HepG2 (cell line): Measurements from ENCODE around the gene C14orf180. TPM values are rescaled to one million over a fixed set of nuclear protein-coding genes. Genes with fewer than 3 reads are reported as not detected.

Experiments
- ATAC-seq: fragments of 200-7000 bp; cut with Tn5 transposase; 3 replicates; pipeline ENCODE4 v1.9.1; 2020; ENCODE audit warnings: mild to moderate bottlenecking, moderate library complexity
- BruUV-seq: library from RNA; stranded (reverse); fragments of 400-500 nt; replicated peaks from 2 replicates; lab custom pipeline; 2021; lab: Mats Ljungman, UMichigan
- CTCF ChIA-PET: fragments of 300-600 bp; formaldehyde crosslinking; extraction: SDS; loops from one replicate; lab custom pipeline; 2021; ENCODE audit warnings: low total read pairs, inconsistent platforms, low intra/inter-chr PET ratio; lab: Yijun Ruan, JAX
- POLR2A ChIA-PET: fragments of 350-600 bp; sonication (Branson Sonifier 250); formaldehyde crosslinking; loops from one replicate; lab custom pipeline; 2020; ENCODE audit warnings: antibody characterized with exemption, inconsistent platforms; lab: Yijun Ruan, JAX
- DNase-seq: peaks from one replicate; pipeline ENCODE4 v3.0.0-alpha.2; 2015; ENCODE audit warnings: low spot score
- FAIRE-seq: peaks from 3 replicates; lab custom pipeline; 2011; peaks lifted over from hg19 to GRCh38; lab: Jason Lieb, UNC
- H2AFZ ChIP-seq: one replicate; pipeline ENCODE4 v1.6.1; 2011; ENCODE audit warnings: low read length, inconsistent platforms
- H3K27ac ChIP-seq: fragments of 300-600 bp; 3 replicates; pipeline ENCODE4 v1.8.0; 2011; ENCODE audit warnings: mixed run types, mild to moderate bottlenecking, mixed read lengths, low read length, inconsistent platforms; ENCODE audit not compliant: insufficient read depth; ENCODE audit errors: extremely low read length
- H3K27me3 ChIP-seq, 2 experiments: fragments of 200-600 bp in 1 of 2; 2 replicates in 1 of 2; 3 replicates in 1 of 2; pipeline versions ENCODE4 v1.6.0 to v1.8.0; 2011; ENCODE audit warnings: low read length in 2 of 2, mild to moderate bottlenecking in 2 of 2, moderate library complexity in 2 of 2, inconsistent platforms in 1 of 2; ENCODE audit not compliant: insufficient read depth in 2 of 2, control insufficient read depth in 1 of 2
- H3K36me3 ChIP-seq, 2 experiments: fragments of 200-600 bp in 1 of 2; replicated peaks in 1 of 2; 2 replicates in 1 of 2; 3 replicates in 1 of 2; pipeline versions ENCODE4 v1.5.1 to v1.8.0; 2011; ENCODE audit warnings: low read length in 2 of 2, inconsistent platforms in 1 of 2; ENCODE audit not compliant: insufficient read depth in 2 of 2, control insufficient read depth in 1 of 2
- H3K4me1 ChIP-seq: 2 replicates; pipeline ENCODE4 v1.5.1; 2012; ENCODE audit warnings: low read length, inconsistent platforms; ENCODE audit not compliant: insufficient read depth
- H3K4me2 ChIP-seq: 2 replicates; pipeline ENCODE4 v1.6.0; 2011; ENCODE audit warnings: low read depth, low read length, inconsistent platforms
- H3K4me3 ChIP-seq, 3 experiments: fragments of 200-600 bp in 1 of 3; sonication (generic), shearing (Covaris generic) in 1 of 3; replicated peaks in 1 of 3; 2 replicates each; pipeline ENCODE4 v1.5.1; 2011 to 2016; ENCODE audit warnings: low read length in 3 of 3, inconsistent platforms in 2 of 3, low read depth in 2 of 3, mild to moderate bottlenecking in 2 of 3, control low read depth in 1 of 3, mixed read lengths in 1 of 3; ENCODE audit not compliant: insufficient read depth in 1 of 3
- H3K79me2 ChIP-seq: one replicate; pipeline ENCODE4 v1.6.1; 2011; ENCODE audit warnings: low read length, inconsistent platforms; ENCODE audit not compliant: insufficient read depth
- H3K9ac ChIP-seq: 2 replicates; pipeline ENCODE4 v1.6.0; 2011; ENCODE audit warnings: mild to moderate bottlenecking, low read depth, low read length, inconsistent platforms; ENCODE audit not compliant: insufficient read depth
- H3K9me3 ChIP-seq: 2 replicates; pipeline ENCODE4 v1.5.1; 2012; ENCODE audit warnings: mild to moderate bottlenecking, low read length
- H4K20me1 ChIP-seq: 2 replicates; pipeline ENCODE4 v1.6.0; 2011; ENCODE audit warnings: inconsistent platforms, mild to moderate bottlenecking, low read length, moderate library complexity; ENCODE audit not compliant: insufficient read depth
- ATF1 ChIP-seq: IDR thresholded peaks from 2 replicates; pipeline ENCODE4 v1.6.1; 2016; ENCODE audit warnings: mild to moderate bottlenecking, control low read depth
- KMT2A ChIP-seq: sonication (generic); formaldehyde crosslinking; IDR thresholded peaks from 2 replicates; pipeline ENCODE4 v1.4.0; 2020; ENCODE audit warnings: missing genetic modification reagents
- NFAT5 ChIP-seq: sonication (generic); formaldehyde crosslinking; IDR thresholded peaks from 2 replicates; pipeline ENCODE4 v1.4.0; 2020; ENCODE audit warnings: missing genetic modification reagents
- NR2F1 ChIP-seq, 2 experiments: fragments of 450-650 bp in 1 of 2; formaldehyde crosslinking in 1 of 2; IDR thresholded peaks; 2 replicates each; pipeline versions ENCODE4 v1.5.0 to v1.6.1; 2016 to 2020; ENCODE audit warnings: mild to moderate bottlenecking in 1 of 2, missing compliant biosample characterization in 1 of 2, missing genetic modification reagents in 1 of 2, moderate library complexity in 1 of 2
- PLRG1 ChIP-seq: fragments of 450-650 bp; conservative IDR thresholded peaks from 2 replicates; pipeline ENCODE4 v1.6.1; 2016
- TBX3 ChIP-seq: fragments of 450-650 bp; IDR thresholded peaks from 2 replicates; pipeline ENCODE4 v1.6.1; 2017; ENCODE audit warnings: antibody characterized with exemption, mild to moderate bottlenecking, inconsistent platforms, borderline replicate concordance
- ZBTB20 ChIP-seq: sonication (generic); formaldehyde crosslinking; IDR thresholded peaks from 2 replicates; pipeline ENCODE4 v1.8.1; 2023; ENCODE audit warnings: missing genetic modification reagents, low read depth, mild to moderate bottlenecking, borderline replicate concordance
- ZNF382 ChIP-seq: sonication (generic); formaldehyde crosslinking; IDR thresholded peaks from 2 replicates; pipeline ENCODE4 v1.5.0; 2020; ENCODE audit warnings: missing genetic modification reagents, mild to moderate bottlenecking, borderline replicate concordance
- ZNF652 ChIP-seq: IDR thresholded peaks from 2 replicates; pipeline ENCODE4 v1.6.1; 2016; ENCODE audit warnings: low read depth, borderline replicate concordance
- ZNF777 ChIP-seq: sonication (generic); formaldehyde crosslinking; IDR thresholded peaks from 2 replicates; pipeline ENCODE4 v1.4.0; 2020; ENCODE audit warnings: missing genetic modification reagents
- WGBS: methylation state at CpG from one replicate; pipeline ENCODE4 v1.1.6; 2017; ENCODE audit warnings: low lambda C conversion rate; 5-methylcytosine and 5-hydroxymethylcytosine counted together
- in situ Hi-C: cut with HindIII; loops from 2 replicates; pipeline ENCODE4 v1.10.0; 2017; ENCODE audit warnings: low pct_unique_long_range_greater_than_20kb; ENCODE audit not compliant: extremely low pct_ligation_motif_present
- intact Hi-C: fragments of 100-400 bp; cut with micrococcal nuclease; formaldehyde crosslinking; loops from one replicate; pipeline ENCODE4 v1.10.0; 2022; ENCODE audit not compliant: unreplicated experiment
- polyA plus RNA-seq, 8 experiments: library from polyadenylated mRNA; depleted of rRNA in 3 of 8; stranded (reverse) in 7 of 8; unstranded in 1 of 8; fragments of >200 nt; fragmentation: Illumina TruSeq in 4 of 8; extraction: Trizol in 4 of 8; gene quantifications; 2 replicates each; pipeline versions ENCODE4 v1.2.1 to v1.2.3, GENCODE V29; 2011 to 2016; ENCODE audit warnings: low read depth in 4 of 8, missing spikeins in 1 of 8, mixed read lengths in 1 of 8; ENCODE audit not compliant: insufficient read depth in 1 of 8
- total RNA-seq, 5 experiments: library from RNA; depleted of rRNA; stranded (reverse); fragments of >200 nt; fragmentation: Illumina TruSeq; extraction: Trizol; gene quantifications; 2 replicates each; pipeline ENCODE4 v1.2.3, GENCODE V29; 2016; ENCODE audit warnings: low read depth in 1 of 5

C14orf180 gene
- total and polyA plus RNA-seq, 2 of the 13 experiments (the other 11 are each of a cell fraction or from before 2014, with no cell fraction given), result not detected

- in situ Hi-C loops (no loop called here), intact Hi-C loops (no loop called here)
- FAIRE-seq, result no peak
- Histone ChIP-seq H3K4me3 (no peak overlapping the region), H2AFZ (no peak overlapping the region), H3K79me2 (no peaks in the 10 kb centered on the region), H3K4me2 (no peak overlapping the region), H3K9ac (no peak overlapping the region), H3K27me3 (peaks cover 15 to 56% of the 10 kb centered on the region in 2 experiments; a peak in 4 of 5 replicates), H3K4me1 (no peaks in the 10 kb centered on the region), H3K9me3 (no peaks in the 10 kb centered on the region), H3K36me3 (no peaks in the 10 kb centered on the region), H4K20me1 (no peaks in the 10 kb centered on the region), H3K27ac (no peak overlapping the region)
- no peak for ATAC-seq
- ChIA-PET POLR2A (no interaction called here), CTCF (no interaction called here)
- WGBS, result 72% methylated on average over 13 of the region's 32 CpGs
- DNase-seq, result no peak
- no TSS peak for BruUV-seq
- TF ChIP-seq PLRG1 (no peak), ZNF382 (CRISPR knock-in tag) (no peak), ZNF652 (CRISPR knock-in tag) (no peak), ZNF777 (CRISPR knock-in tag) (no peak), NFAT5 (CRISPR knock-in tag) (no peak), ZBTB20 (CRISPR knock-in tag) (no peak), NR2F1 (CRISPR knock-in tag; IDR thresholded peaks at IDR 0.05) (no peak), KMT2A (CRISPR knock-in tag) (no peak), TBX3 (no peak), ATF1 (no peak)
Measured at GRCh38 chr14:104545151-104545941, 34.2 kb upstream of the C14orf180 start.
